Fibroblast of villous mesenchyme (primary cell): Measurements from ENCODE around the gene TIE1. TPM values are rescaled to one million over a fixed set of nuclear protein-coding genes. Genes with fewer than 3 reads are reported as not detected.

Source experiments
- DNase-seq: peaks from one replicate; pipeline ENCODE4 v3.0.0-alpha.2; 2010; ENCODE audit warnings: low read depth
- H3K4me3 ChIP-seq: 2 replicates; pipeline ENCODE4 v1.5.1; 2011; ENCODE audit warnings: low read depth, mild to moderate bottlenecking, low read length
- CTCF ChIP-seq: IDR thresholded peaks from 2 replicates; pipeline ENCODE4 v1.5.1; 2012; ENCODE audit warnings: low read depth, mild to moderate bottlenecking, low read length; ENCODE audit not compliant: insufficient read depth
- total RNA-seq: library from RNA; depleted of rRNA; stranded (reverse); fragments of >200 nt; gene quantifications from 2 replicates; pipeline ENCODE4 v1.2.3, GENCODE V29; 2012

The TIE1 gene
- total RNA-seq, 1 donor: under 0.01 TPM

GRCh38 chr1:43305926-43306687 is 5.3 kb downstream of the TIE1 start:
- TF ChIP-seq CTCF: no peak
- no peak for DNase-seq
- no peak overlapping the region for H3K4me3 ChIP-seq

GRCh38 chr1:43306688-43307457 is 6.1 kb downstream of the TIE1 start:
- no peak overlapping the region for H3K4me3 ChIP-seq
- DNase-seq: no peak
- no peak for TF ChIP-seq CTCF

GRCh38 chr1:43307458-43308158 is 6.8 kb downstream of the TIE1 start:
- DNase-seq: no peak
- no peak for TF ChIP-seq CTCF
- no peak overlapping the region for H3K4me3 ChIP-seq

DNA sequence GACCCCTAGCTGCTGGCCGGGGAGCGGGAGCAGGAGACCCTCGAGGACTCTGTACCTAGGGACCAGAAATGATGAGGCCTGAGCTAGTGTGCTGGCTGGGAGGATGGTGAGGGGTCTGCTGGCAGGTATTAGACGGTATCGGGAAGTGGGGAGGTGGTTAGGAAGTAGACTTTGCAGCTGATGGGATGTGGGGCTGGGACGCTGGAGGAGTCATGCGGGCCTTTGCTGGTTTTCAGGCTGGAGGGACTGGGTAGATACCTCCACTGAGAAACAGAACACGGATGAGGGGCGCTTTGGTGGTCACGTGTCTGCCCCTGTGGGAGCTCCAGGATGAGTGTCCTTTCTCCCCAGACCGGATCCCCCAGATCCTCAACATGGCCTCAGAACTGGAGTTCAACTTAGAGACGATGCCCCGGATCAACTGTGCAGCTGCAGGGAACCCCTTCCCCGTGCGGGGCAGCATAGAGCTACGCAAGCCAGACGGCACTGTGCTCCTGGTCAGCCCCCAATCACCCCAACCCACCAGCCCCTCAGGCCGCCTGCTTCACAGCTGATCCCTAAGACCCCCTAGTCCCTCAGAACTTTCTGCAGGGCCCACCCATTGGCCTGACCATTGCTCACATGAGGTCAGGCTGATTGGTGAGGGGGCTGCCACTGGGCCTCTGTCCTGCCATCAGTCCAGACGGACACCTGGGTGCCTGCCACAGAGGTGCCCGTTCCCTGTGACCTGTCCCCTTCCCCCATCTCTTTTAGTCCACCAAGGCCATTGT is 8.0 kb downstream of the TIE1 start:
- no peak overlapping the region for H3K4me3 ChIP-seq
- no peak for TF ChIP-seq CTCF
- DNase-seq: no peak

GRCh38 chr1:43309405-43310025 is 8.7 kb downstream of the TIE1 start:
- no peak for DNase-seq
- no peak overlapping the region for H3K4me3 ChIP-seq
- no peak for TF ChIP-seq CTCF

GRCh38 chr1:43311521-43311920 is 10.7 kb downstream of the TIE1 start:
- no peak for DNase-seq
- H3K4me3 ChIP-seq: no peak overlapping the region
- no peak for TF ChIP-seq CTCF
